ENCODE measurements around the gene RCCD1.
"Not testable (repeated sequence)": the region's sequence is repeated elsewhere in the genome, so short reads cannot be mapped to it uniquely, and the experiment has no call there.

Gene RCCD1

DNA sequence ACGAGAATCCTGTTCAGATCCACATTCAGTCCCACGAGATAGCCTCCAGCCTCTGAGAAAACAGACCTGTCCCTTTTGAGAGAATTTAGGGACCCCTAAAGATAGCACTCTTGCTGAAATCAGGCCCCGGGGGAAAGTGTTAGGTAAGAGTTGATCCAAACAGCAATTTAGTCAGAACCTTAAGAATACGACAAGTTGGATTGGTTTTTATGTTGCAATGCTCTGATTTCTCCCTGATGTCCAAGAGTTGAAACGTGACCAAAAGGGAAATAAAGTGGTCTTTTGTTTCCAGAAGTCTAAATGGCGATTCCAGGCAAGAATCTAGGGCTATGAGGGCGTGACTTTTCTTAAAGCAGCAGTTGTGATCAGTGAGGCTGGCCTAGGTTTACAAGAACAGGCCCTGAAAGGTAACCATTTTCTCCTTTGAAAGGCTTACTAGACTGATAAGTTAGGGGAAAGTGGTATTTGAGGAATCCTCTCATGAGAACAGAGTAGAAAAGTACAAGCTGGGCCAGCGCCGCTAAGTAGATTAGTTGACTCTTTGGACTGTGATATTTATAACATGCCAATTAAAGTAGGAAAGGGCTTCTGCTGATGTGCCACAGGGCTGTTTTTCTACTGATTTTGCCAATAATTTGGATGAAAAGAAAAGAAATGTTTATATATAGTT lies 46.7 kb upstream of the RCCD1 start:
- TF ChIP-seq CTCF (IDR thresholded peaks at IDR 0.05), result no peak
- H3K9me3 ChIP-seq (ENCODE audit: control insufficient read depth, low read length), result no peaks in the 10 kb centered on the region
- H3K27me3 ChIP-seq (ENCODE audit: control insufficient read depth, insufficient read depth, low read length), result no peaks in the 10 kb centered on the region
- H3K4me1 ChIP-seq, result no peaks in the 10 kb centered on the region
- no peaks in the 10 kb centered on the region for H3K36me3 ChIP-seq (ENCODE audit: control insufficient read depth, insufficient read depth, low read length)
- no peak overlapping the region for H2AFZ ChIP-seq
- H3K4me3 ChIP-seq (ENCODE audit: low read depth, low read length), result no peak overlapping the region
- peaks cover 3% of the 10 kb centered on the region for H3K79me2 ChIP-seq
- H3K27ac ChIP-seq, result no peak overlapping the region
- H3K4me2 ChIP-seq (ENCODE audit: low read length), result no peak overlapping the region
- H3K9ac ChIP-seq, result no peak overlapping the region

GRCh38 chr15:90909449-90909848 lies 45.2 kb upstream of the RCCD1 start:
- H3K9me3 ChIP-seq (ENCODE audit: control insufficient read depth, low read length); H3K27ac ChIP-seq; H3K79me2 ChIP-seq; H3K4me2 ChIP-seq (ENCODE audit: low read length); H3K4me1 ChIP-seq; H3K27me3 ChIP-seq (ENCODE audit: control insufficient read depth, insufficient read depth, low read length); H2AFZ ChIP-seq; H3K9ac ChIP-seq; H3K4me3 ChIP-seq (ENCODE audit: low read depth, low read length); H3K36me3 ChIP-seq (ENCODE audit: control insufficient read depth, insufficient read depth, low read length): not testable (repeated sequence)

DNA sequence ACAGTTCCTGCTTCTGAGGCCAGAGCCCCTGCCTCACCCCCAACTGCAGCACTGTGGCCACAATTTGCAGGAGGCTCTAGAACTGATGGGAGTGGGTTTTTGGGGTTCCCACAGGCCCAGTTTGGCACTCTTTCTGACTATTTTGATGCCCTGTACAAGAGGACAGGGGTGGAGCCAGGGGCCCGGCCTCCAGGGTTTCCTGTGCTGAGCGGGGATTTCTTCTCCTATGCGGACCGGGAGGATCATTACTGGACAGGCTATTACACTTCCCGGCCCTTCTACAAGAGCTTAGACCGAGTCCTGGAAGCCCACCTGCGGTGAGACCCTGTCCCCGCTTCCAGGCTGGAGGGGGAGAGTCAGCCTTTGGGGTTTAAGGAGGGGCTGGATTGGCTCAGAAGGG lies 44.7 kb upstream of the RCCD1 start:
- H3K27ac ChIP-seq, result no peak overlapping the region
- no peak overlapping the region for H3K4me3 ChIP-seq (ENCODE audit: low read depth, low read length)

GRCh38 chr15:90910441-90911301 lies 44.0 kb upstream of the RCCD1 start:
- Histone ChIP-seq H3K36me3 (ENCODE audit: control insufficient read depth, insufficient read depth, low read length) (no peaks in the 10 kb centered on the region), H3K79me2 (no peaks in the 10 kb centered on the region)

More for the DNA sequence above, 44.7 kb upstream of the RCCD1 start:
- H3K4me1 ChIP-seq, result no peaks in the 10 kb centered on the region
- H3K9me3 ChIP-seq (ENCODE audit: control insufficient read depth, low read length), result no peaks in the 10 kb centered on the region
- H2AFZ ChIP-seq, result no peak overlapping the region
- H3K36me3 ChIP-seq (ENCODE audit: control insufficient read depth, insufficient read depth, low read length), result no peaks in the 10 kb centered on the region
- peaks cover 2% of the 10 kb centered on the region for H3K79me2 ChIP-seq
- TF ChIP-seq CTCF (IDR thresholded peaks at IDR 0.05), result no peak
- H3K9ac ChIP-seq, result no peak overlapping the region
- H3K4me2 ChIP-seq (ENCODE audit: low read length), result no peak overlapping the region
- no peaks in the 10 kb centered on the region for H3K27me3 ChIP-seq (ENCODE audit: control insufficient read depth, insufficient read depth, low read length)

More at GRCh38 chr15:90910441-90911301, 44.0 kb upstream of the RCCD1 start:
- H3K9me3 ChIP-seq (ENCODE audit: control insufficient read depth, low read length), result no peaks in the 10 kb centered on the region
- H3K27ac ChIP-seq, result no peak overlapping the region
- H3K9ac ChIP-seq, result no peak overlapping the region
- no peak overlapping the region for H3K4me2 ChIP-seq (ENCODE audit: low read length)
- H3K4me3 ChIP-seq (ENCODE audit: low read depth, low read length), result no peak overlapping the region
- no peaks in the 10 kb centered on the region for H3K4me1 ChIP-seq
- H2AFZ ChIP-seq, result no peak overlapping the region
- TF ChIP-seq CTCF (IDR thresholded peaks at IDR 0.05), result no peak
- no peaks in the 10 kb centered on the region for H3K27me3 ChIP-seq (ENCODE audit: control insufficient read depth, insufficient read depth, low read length)

Measured in parathyroid adenoma (tissue), 2 donors.